Neural crest cell (in vitro differentiated cells): ENCODE measurements around the gene OTUB2. TPM values are rescaled to one million over a fixed set of nuclear protein-coding genes. Genes with fewer than 3 reads are reported as not detected.
A peak's percentile ranks its signal among the peaks of the same experiment; 100 is the strongest.

Experiments
- DNase-seq: peaks from one replicate; pipeline ENCODE4 v3.0.0; 2021; ENCODE audit warnings: low read depth, mixed read lengths, low spot score
- H3K27ac Mint-ChIP-seq: one replicate; pipeline ENCODE4 v1.8.0; 2021; ENCODE audit warnings: mild to moderate bottlenecking, mixed read lengths; ENCODE audit not compliant: unreplicated experiment
- H3K27me3 Mint-ChIP-seq: 2 replicates; pipeline ENCODE4 v1.8.0; 2021; ENCODE audit warnings: low read depth, mild to moderate bottlenecking, mixed read lengths
- H3K36me3 Mint-ChIP-seq: 2 replicates; pipeline ENCODE4 v1.8.0; 2021; ENCODE audit warnings: low read depth, mild to moderate bottlenecking, mixed read lengths
- H3K4me1 Mint-ChIP-seq: 2 replicates; pipeline ENCODE4 v1.8.0; 2021; ENCODE audit warnings: mixed read lengths
- H3K4me3 Mint-ChIP-seq: one replicate; pipeline ENCODE4 v1.8.0; 2021; ENCODE audit warnings: mild to moderate bottlenecking, mixed read lengths
- H3K9me3 Mint-ChIP-seq: 2 replicates; pipeline ENCODE4 v1.8.0; 2021; ENCODE audit warnings: mixed read lengths
- total RNA-seq: library from RNA; stranded (reverse); gene quantifications from 2 replicates; pipeline ENCODE4 v1.2.1, GENCODE V29; 2021
- TF ChIP-seq, protein P1 (sequence below): fragments of 200-600 bp; sonication (generic); conservative IDR thresholded peaks from 2 replicates; pipeline ENCODE4 v1.5.0; 2021; ENCODE audit warnings: antibody characterized with exemption, mild to moderate bottlenecking

OTUB2 gene
- total RNA-seq, 1 donor from 2014 or later = 4.4 TPM

DNA sequence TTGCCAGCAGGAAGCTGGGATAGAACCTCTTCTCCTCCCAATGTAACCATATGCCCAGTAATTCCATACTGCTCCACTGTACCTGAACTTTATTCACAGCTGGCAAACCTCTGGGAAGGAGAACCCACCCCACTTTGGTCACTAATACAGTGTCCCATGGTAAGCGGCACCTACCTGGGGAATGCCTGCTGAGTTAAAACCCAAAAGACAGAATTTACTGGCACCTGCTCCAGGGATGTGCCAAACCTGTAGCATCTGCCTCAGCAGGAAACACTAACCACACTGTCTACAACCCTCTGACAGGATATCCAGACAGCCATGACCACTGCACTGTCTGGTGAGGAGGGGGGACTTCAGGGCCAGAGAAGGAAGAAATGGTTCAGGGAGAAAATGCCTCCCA lies 28.3 kb downstream of the OTUB2 start:
- no peak overlapping the region for H3K27ac Mint-ChIP-seq
- TF ChIP-seq, protein P1, sequence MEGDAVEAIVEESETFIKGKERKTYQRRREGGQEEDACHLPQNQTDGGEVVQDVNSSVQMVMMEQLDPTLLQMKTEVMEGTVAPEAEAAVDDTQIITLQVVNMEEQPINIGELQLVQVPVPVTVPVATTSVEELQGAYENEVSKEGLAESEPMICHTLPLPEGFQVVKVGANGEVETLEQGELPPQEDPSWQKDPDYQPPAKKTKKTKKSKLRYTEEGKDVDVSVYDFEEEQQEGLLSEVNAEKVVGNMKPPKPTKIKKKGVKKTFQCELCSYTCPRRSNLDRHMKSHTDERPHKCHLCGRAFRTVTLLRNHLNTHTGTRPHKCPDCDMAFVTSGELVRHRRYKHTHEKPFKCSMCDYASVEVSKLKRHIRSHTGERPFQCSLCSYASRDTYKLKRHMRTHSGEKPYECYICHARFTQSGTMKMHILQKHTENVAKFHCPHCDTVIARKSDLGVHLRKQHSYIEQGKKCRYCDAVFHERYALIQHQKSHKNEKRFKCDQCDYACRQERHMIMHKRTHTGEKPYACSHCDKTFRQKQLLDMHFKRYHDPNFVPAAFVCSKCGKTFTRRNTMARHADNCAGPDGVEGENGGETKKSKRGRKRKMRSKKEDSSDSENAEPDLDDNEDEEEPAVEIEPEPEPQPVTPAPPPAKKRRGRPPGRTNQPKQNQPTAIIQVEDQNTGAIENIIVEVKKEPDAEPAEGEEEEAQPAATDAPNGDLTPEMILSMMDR = no peak
- no peak for DNase-seq
- H3K36me3 Mint-ChIP-seq = peaks cover 34% of the 10 kb centered on the region
- H3K27me3 Mint-ChIP-seq = no peaks in the 10 kb centered on the region
- H3K4me3 Mint-ChIP-seq = no peak overlapping the region
- peaks cover 5% of the 10 kb centered on the region for H3K4me1 Mint-ChIP-seq
- no peaks in the 10 kb centered on the region for H3K9me3 Mint-ChIP-seq

DNA sequence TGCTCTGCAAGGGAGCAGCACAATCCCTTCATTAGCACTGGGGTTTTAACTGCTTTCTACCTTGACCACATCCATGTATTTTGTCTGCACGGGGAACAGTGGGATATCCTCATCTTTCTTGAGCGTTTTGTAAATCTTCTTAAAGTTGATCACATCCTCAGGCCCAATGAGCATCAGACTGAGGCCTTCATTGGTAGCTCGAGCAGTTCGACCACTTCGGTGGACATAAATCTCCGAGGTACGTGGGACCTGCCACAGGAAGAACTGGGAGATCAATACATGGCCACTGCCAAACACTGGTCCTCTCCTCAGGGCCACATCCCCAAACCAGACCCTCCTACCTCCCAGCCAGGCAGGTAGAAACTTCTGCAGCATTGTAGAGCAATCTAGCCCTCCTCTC lies 28.8 kb downstream of the OTUB2 start:
- Mint-ChIP-seq H3K36me3 (peaks cover 33% of the 10 kb centered on the region), H3K27me3 (no peaks in the 10 kb centered on the region), H3K4me1 (peaks cover 5% of the 10 kb centered on the region), H3K9me3 (no peaks in the 10 kb centered on the region), H3K4me3 (no peak overlapping the region), H3K27ac (no peak overlapping the region)
- TF ChIP-seq, protein P1 = no peak
- DNase-seq = no peak

DNA sequence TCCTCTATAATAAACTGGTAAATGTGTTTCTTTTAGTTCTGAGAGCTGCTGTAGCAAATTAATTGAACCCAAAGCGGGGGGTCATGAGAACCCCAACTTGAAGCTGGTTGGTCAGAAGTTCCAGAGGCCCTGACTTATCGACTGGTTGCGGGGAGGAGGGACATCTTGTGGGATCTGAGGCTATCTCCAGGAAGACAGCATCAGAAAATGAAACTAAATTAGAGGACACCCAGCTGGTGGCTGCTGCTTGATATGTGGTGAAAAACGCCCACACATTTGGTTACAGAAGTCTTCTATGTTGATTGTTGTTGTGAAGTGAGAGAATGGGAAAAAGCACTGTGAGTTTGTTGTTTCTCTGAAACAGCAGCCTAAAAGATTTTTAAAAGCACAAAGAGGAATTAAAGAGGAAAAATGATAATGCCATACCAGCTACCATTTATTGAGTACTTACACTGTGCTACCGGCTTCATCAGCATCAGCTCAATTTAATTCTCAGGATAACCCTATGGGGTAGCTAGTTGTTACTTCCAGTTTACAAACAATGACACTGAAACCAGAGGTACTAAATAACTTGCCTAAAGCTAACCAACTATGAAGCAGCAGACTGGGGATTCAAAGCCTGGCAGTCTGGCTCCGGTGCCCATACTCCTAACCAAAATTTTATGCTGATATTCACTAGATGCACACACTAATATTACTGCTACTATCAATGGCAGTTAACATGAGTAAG lies 30.6 kb downstream of the OTUB2 start:
- Mint-ChIP-seq H3K27ac (peak overlapping the region; percentile 46), H3K9me3 (no peaks in the 10 kb centered on the region), H3K36me3 (peaks cover 37% of the 10 kb centered on the region), H3K4me3 (no peak overlapping the region), H3K4me1 (peaks cover 5% of the 10 kb centered on the region), H3K27me3 (no peaks in the 10 kb centered on the region)
- DNase-seq = no peak
- TF ChIP-seq, protein P1 = no peak

DNA sequence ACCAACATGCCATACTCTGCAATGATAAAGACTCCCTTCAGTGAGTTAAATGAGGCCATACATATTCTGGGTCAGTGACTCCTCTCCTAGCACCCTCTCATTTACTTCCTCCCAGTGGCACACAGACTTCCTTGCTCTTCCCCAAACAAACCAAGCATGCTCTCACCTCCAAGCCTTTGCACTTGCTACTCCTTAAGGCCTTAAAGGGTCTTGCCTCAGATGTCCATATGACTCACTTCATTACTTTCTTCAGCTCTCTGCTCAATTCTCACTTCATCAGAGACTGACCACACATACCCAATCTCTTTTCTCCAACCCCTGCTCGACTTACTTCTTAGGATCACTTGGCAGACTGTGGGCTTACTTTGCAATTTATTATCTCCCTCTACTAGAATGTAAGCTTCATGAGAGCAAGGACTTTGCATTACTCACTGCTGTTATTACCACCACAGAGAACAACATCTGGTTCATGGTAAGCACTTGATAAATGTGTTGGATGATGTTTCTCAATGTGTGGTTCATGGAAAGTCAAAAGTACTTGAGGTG lies 32.1 kb downstream of the OTUB2 start:
- Mint-ChIP-seq H3K27ac (peak overlapping the region; percentile 41), H3K4me3 (no peak overlapping the region), H3K9me3 (no peaks in the 10 kb centered on the region), H3K36me3 (peaks cover 32% of the 10 kb centered on the region), H3K4me1 (peaks cover 14% of the 10 kb centered on the region), H3K27me3 (no peaks in the 10 kb centered on the region)
- no peak for DNase-seq
- TF ChIP-seq, protein P1 = no peak

DNA sequence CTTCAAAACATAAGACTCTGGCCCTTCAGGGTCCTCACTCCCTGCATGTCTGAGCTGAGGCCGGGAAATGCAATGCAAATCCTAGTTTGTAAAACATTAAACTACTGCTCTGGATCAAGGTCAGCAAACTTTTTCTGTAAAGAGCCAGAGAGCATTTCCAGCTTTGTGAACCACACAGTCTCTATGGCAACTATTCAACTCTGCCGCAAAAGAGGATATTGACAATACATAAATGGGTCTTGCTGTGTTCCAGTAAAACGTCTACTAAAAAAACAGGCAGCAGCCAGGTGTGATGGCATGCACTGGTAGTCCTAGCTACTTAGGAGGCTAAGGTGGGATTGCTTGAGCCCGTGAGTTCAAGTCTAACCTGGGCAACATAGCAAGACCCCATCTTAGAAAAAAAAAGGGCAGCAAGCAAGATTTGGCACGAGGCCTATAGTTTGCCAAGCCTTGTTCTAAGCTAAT lies 32.6 kb downstream of the OTUB2 start:
- DNase-seq = no peak
- peaks cover 32% of the 10 kb centered on the region for H3K36me3 Mint-ChIP-seq
- H3K4me1 Mint-ChIP-seq = peaks cover 14% of the 10 kb centered on the region
- H3K27ac Mint-ChIP-seq = no peak overlapping the region
- no peak overlapping the region for H3K4me3 Mint-ChIP-seq
- TF ChIP-seq, protein P1 = no peak
- no peaks in the 10 kb centered on the region for H3K27me3 Mint-ChIP-seq
- H3K9me3 Mint-ChIP-seq = no peaks in the 10 kb centered on the region
